Amygdala (tissue), 56 donors: ENCODE measurements around the gene CTNNA2.

Experiments
- DNase-seq, 56 donors: peaks; one replicate each; lab custom pipeline; 2025; lab: John Stamatoyannopoulos, UW

Gene CTNNA2

GRCh38 chr2:80244905-80245584 lies 732.2 kb downstream of the CTNNA2 start:
- DNase-seq: no peak

GRCh38 chr2:80246534-80246933 lies 733.7 kb downstream of the CTNNA2 start:
- no peak for DNase-seq

GRCh38 chr2:80247339-80247738 lies 734.5 kb downstream of the CTNNA2 start:
- DNase-seq: no peak

GRCh38 chr2:80248146-80248545 lies 735.3 kb downstream of the CTNNA2 start:
- DNase-seq: no peak

- no peak for DNase-seq
Observed at GRCh38 chr2:80252294-80252986, 739.6 kb downstream of the CTNNA2 start.

DNA sequence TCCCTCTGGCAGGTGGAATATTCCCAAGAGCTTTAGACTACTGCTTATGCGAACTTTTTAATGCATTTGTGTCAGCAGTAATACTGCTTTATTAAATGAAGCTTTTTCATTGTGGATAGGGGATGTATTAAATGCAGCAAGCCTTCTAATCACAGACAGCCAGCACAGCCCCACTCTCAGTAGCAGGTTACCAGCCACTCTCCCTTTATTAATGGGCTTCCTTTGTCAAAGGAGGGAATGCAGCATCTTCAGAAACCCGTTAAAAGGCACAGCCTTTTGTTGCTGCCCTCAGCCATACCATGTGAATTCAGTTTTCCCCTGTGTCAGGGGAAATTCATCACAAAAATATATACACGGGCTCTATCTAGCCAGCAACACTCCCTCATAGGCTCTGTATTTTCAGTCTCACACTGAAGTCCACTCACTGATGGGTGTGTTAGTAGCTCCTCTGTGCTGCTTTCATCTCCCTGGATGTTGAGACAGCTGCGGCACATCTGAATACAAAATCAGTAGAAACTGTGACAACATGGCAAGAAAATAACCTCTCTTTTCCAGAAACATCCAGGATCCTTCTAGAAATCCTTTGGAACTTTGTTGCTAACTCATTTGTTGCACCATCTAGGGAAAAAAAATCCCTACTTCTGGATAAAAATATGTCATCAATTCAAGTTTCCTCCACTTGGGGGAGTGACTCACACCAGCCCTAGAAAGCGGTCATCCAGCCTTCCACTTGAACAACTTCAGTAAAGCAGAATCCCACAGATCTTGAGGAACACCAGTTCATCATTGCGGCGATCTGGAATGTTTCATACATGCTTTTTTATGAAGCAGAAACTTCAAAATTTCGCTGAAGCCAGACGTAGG lies 743.3 kb downstream of the CTNNA2 start:
- peak in 3 of 56 donors; percentile 10 to 20 (median 15) for DNase-seq

DNA sequence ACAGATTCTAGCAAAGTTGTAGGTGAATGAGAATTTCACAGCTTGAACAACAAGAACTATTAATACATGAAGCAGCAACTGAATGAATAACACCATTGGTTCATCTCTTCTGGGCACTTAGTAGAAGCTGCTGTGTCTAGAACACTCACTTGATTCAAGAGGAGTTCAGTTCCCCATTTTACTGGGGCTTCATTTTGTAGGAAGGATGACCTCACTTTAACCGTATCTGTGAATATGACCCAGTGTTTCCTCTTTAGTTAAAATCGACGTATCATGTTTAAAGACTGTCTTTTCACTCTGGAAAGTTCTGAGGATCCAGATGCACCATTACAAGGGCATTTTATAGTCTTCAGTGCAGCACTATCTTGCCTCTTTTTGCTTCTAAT lies 743.9 kb downstream of the CTNNA2 start:
- DNase-seq: no peak

DNA sequence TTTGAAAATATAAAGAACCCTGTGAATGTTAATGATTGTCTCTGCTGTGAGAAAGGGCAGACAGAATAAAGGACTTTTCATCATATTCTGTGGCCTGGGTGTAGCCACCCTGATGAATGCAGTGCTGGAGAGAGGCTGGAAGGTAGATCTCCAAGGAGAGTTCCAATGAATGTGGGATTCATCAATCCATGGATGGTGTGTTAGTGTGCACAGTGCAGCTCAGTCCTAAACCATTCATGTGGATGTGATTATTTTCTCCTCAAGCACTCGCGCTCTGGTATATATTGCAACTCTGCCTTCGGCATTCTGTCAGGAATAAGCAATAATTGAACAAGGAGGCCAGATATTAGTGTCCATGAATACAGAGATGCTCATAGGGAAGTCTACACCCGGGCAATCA lies 744.6 kb downstream of the CTNNA2 start:
- no peak for DNase-seq

DNA sequence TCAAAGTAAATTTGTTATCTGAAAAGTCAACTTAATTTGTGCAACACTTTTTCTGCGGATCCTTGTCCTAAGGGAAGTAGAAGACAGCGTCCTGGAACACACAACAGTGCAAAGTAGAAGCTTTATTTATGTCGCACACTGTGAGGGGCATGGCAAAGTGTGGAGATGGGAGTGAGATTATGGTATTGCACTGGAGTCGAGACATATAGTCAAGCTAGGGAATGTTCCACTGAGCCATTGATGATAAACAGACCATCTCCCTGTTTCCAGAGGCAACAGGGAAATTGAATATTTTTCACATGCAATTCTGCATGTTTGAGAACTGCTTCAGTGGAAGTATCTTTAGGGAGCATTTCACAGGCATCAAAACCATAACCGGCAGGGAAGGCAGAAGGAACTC lies 745.5 kb downstream of the CTNNA2 start:
- DNase-seq: no peak

- DNase-seq: no peak
Observed at GRCh38 chr2:80258793-80259192, 745.9 kb downstream of the CTNNA2 start.

DNA sequence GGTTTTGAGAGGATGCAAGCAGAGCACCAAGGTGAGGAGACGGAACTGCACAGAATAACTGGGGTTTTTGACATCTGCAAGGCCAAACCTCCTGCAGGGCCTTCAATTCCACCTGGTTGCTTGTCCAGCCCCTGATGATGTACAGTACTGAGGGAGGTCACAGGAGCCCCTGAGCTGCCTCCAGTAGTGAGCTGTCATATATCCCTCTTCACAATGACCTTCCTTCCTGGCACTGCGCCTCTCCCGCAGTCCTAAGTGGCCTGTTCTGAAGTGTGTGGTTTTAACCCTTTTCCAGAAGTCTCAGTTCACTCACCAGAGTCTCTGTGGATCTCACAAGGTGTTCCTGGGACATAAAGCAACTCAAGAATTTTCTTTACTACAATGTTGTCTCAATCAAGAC lies 746.4 kb downstream of the CTNNA2 start:
- no peak for DNase-seq

DNA sequence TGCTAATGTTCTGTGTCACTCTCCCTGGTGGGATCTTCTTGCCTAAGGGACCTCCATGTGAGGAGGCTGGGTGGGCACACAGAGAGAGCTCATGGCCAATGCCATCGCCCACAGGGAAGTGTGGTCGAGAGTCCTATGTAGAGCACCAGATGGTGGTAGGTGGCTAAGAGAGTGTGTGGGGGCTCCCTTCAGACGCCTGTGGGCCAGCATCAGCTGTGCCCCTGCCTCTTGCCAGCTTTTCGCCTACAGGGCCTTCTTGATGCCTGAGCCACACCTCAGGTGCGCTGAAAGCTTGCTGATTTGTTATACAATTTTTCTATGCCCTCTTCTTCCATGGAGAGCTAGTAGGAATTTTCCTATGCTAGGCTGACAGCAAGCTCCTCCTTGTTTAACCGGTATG lies 753.4 kb downstream of the CTNNA2 start:
- peak in 2 of 56 donors; percentile 1 to 2 for DNase-seq

DNA sequence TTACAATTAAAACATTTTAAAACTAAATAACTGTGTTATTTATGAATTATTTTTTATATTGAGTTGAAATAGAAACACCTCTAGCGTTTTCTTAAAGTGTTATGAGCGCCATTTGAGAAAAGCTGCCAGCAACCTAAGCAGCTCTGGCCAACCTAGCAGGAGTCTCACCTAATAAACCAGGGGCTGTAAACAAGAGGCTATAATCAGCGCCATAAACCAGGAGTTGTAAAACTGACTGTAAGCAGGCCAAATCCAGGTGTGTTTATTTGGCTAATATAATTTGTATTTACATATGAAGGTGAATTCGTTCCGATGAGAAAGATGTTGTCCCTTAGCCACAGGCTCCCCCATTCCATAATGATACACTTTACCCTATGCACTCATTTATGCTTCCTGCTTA lies 757.0 kb downstream of the CTNNA2 start:
- DNase-seq: no peak

GRCh38 chr2:80280598-80280997 lies 767.7 kb downstream of the CTNNA2 start:
- no peak for DNase-seq

DNA sequence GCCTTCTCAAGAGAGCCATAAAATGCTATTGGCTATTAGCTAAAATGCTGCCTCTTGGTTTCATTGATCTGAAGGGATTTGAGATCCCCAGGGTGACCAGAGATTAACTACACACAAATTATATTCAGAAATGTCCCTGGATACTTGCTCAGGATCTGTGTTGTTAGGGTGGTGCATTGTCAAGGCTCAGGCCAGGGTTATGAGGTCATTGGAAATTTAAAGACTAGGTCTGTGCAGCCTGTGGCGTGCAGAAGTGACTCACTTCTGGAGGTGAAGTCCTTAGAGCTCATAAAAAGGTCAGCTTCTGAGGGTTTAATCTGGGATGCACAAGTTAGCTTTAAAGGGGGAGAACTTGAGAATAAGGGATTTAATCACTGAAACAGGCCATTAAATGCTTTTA lies 768.2 kb downstream of the CTNNA2 start:
- DNase-seq: no peak

- DNase-seq: peak in 51 of 56 donors; percentile 17 to 84 (median 58)
Observed at GRCh38 chr2:80288576-80288975, 775.7 kb downstream of the CTNNA2 start.

DNA sequence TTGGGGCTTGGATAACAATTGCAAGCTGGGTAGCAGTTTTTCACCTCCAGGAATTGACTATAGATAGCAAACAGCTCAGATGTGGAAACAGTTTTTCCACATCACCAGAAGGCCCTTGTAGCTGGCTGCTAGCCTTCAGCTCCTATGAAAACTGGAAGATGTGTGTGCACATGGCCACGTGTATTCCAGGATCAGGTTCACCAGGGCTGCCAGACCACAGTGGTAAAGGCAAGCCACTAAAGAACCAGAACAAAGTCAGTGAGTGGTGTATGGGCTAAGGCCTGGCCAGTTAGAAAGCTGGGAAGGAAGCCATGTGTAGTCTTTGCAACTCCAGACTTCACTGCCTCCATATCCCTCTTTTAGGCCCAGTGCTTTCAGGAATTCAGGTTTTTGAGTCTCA lies 778.8 kb downstream of the CTNNA2 start:
- no peak for DNase-seq

- no peak for DNase-seq
Observed at GRCh38 chr2:80292474-80292873, 779.6 kb downstream of the CTNNA2 start.

- peak in 11 of 56 donors; percentile 3 to 66 (median 37) for DNase-seq
Observed at GRCh38 chr2:80293039-80293438, 780.2 kb downstream of the CTNNA2 start.

GRCh38 chr2:80298954-80299353 lies 786.1 kb downstream of the CTNNA2 start:
- DNase-seq: no peak

DNA sequence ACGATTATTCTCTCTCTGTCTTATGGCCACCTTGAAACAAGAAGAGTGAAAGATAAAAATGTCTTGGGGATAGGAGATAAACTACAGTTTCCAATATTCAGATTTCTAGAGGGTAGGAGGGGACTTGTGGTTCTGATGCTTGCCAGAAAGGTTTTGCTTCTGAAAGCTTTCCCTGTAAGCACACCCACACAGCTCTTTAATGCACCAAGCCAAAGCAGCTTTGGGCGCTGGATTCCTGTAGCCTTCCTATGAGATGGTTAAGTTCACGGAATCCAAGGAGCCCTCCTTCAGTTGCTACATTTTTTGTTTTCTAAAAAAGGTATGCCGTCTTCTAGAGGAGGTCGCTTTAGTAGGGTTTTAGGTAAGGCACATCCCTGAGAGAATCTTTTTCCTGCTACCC lies 786.8 kb downstream of the CTNNA2 start:
- peak in 2 of 56 donors; percentile 13 to 23 for DNase-seq
